Adrenal gland (tissue), 5 donors: ENCODE measurements around the gene EHMT1.

Source experiments
- POLR2A ChIP-seq, 2 donors: fragments of 450-650 bp; IDR thresholded peaks; one replicate each; pipeline ENCODE4 v1.6.1; 2017; ENCODE audit warnings: antibody characterized with exemption in 2 of 2, mild to moderate bottlenecking in 2 of 2, moderate library complexity in 1 of 2
- TF ChIP-seq, protein P1 (sequence below), 6 experiments: fragments of 450-650 bp in 4 of 6; fragments of 200-600 bp in 2 of 6; sonication (generic) in 1 of 6; IDR thresholded peaks; 1 replicate in 5 of 6; 2 replicates in 1 of 6; pipeline versions ENCODE4 v1.5.1 to v1.8.0; 2016 to 2021; ENCODE audit warnings: antibody characterized with exemption in 6 of 6, mild to moderate bottlenecking in 2 of 6, moderate library complexity in 1 of 6
- donor health status: DM: no; HTN: no; CAD: no.

DNA sequence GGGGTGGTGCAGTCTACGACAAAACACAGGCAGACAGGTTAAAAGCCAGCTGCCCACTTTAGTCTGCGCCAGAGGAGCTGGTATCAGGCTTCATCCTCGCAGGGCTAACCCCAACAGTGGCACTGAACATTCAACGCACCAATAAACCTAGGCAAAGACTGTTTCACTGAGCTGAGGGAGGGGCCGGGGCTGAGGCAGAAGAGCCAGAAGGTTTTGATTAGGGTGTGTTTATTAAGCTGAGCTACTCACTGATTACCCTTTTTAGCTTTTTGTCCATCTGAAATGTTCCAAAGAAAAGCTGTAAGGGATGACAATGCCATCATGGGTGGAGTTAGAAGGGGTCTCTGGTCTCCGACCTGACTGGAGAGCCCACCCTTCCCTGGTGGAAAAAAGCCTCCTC lies 29.9 kb upstream of the EHMT1 start:
- no peak for TF ChIP-seq POLR2A (IDR thresholded peaks at IDR 0.05)
- TF ChIP-seq, protein P1, sequence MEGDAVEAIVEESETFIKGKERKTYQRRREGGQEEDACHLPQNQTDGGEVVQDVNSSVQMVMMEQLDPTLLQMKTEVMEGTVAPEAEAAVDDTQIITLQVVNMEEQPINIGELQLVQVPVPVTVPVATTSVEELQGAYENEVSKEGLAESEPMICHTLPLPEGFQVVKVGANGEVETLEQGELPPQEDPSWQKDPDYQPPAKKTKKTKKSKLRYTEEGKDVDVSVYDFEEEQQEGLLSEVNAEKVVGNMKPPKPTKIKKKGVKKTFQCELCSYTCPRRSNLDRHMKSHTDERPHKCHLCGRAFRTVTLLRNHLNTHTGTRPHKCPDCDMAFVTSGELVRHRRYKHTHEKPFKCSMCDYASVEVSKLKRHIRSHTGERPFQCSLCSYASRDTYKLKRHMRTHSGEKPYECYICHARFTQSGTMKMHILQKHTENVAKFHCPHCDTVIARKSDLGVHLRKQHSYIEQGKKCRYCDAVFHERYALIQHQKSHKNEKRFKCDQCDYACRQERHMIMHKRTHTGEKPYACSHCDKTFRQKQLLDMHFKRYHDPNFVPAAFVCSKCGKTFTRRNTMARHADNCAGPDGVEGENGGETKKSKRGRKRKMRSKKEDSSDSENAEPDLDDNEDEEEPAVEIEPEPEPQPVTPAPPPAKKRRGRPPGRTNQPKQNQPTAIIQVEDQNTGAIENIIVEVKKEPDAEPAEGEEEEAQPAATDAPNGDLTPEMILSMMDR (IDR thresholded peaks at IDR 0.05): no peak
